Natural killer cell (primary cell): ENCODE results near the gene TEX9. TPM values are rescaled to one million over a fixed set of nuclear protein-coding genes. Genes with fewer than 3 reads are reported as not detected.
"Not testable (repeated sequence)": the region's sequence is repeated elsewhere in the genome, so short reads cannot be mapped to it uniquely, and the experiment has no call there.

ENCODE experiments used
- ATAC-seq, 3 donors: fragments of 150-1000 bp in 2 of 3; fragments of 200-7000 bp in 1 of 3; cut with Tn5 transposase; 1 replicate in 1 of 3; 2 replicates in 2 of 3; pipeline ENCODE4 v1.10.0; 2021; ENCODE audit warnings: mild to moderate bottlenecking in 2 of 3, moderate library complexity in 2 of 3
- DNase-seq, 2 donors: peaks; one replicate each; pipeline versions ENCODE4 v3.0.0 to v3.0.0-alpha.2; 2013 to 2021; ENCODE audit warnings: mixed read lengths in 1 of 2
- H3K27ac ChIP-seq: one replicate; pipeline ENCODE4 v1.5.1; 2013; ENCODE audit warnings: mild to moderate bottlenecking, low read length
- H3K27me3 ChIP-seq: one replicate; pipeline ENCODE4 v1.6.1; 2013; ENCODE audit warnings: low read length; ENCODE audit not compliant: control insufficient read depth, insufficient read depth
- H3K36me3 ChIP-seq: one replicate; pipeline ENCODE4 v1.6.1; 2013; ENCODE audit warnings: low read length; ENCODE audit not compliant: control insufficient read depth, insufficient read depth
- H3K4me1 ChIP-seq: one replicate; pipeline ENCODE4 v1.6.1; 2013; ENCODE audit warnings: low read length; ENCODE audit not compliant: control insufficient read depth, insufficient read depth
- H3K4me3 ChIP-seq: one replicate; pipeline ENCODE4 v1.5.1; 2013; ENCODE audit warnings: low read length
- H3K9me3 ChIP-seq: one replicate; pipeline ENCODE4 v1.6.1; 2013; ENCODE audit warnings: low read length; ENCODE audit not compliant: control insufficient read depth, insufficient read depth
- H3K27ac Mint-ChIP-seq, 2 donors: one replicate each; pipeline ENCODE4 v1.8.0; 2022; ENCODE audit warnings: mild to moderate bottlenecking in 2 of 2, mixed read lengths in 2 of 2, moderate library complexity in 1 of 2
- H3K27me3 Mint-ChIP-seq, 2 donors: one replicate each; pipeline ENCODE4 v1.8.0; 2022; ENCODE audit warnings: low read depth in 2 of 2, mixed read lengths in 2 of 2
- H3K36me3 Mint-ChIP-seq: one replicate; pipeline ENCODE4 v1.8.0; 2022; ENCODE audit warnings: mixed read lengths
- H3K4me1 Mint-ChIP-seq, 2 donors: one replicate each; pipeline ENCODE4 v1.8.0; 2022; ENCODE audit warnings: mixed read lengths in 2 of 2
- H3K4me3 Mint-ChIP-seq: one replicate; pipeline ENCODE4 v1.8.0; 2022; ENCODE audit warnings: mild to moderate bottlenecking, moderate library complexity, mixed read lengths
- H3K9me3 Mint-ChIP-seq, 2 donors: one replicate each; pipeline ENCODE4 v1.8.0; 2022; ENCODE audit warnings: mixed read lengths in 2 of 2
- WGBS: methylation state at CpG from one replicate; pipeline ENCODE4 v1.1.7; 2013; ENCODE audit warnings: missing lambda C conversion rate; ENCODE audit not compliant: insufficient coverage; 5-methylcytosine and 5-hydroxymethylcytosine counted together
- intact Hi-C: fragments of 100-400 bp; cut with micrococcal nuclease; formaldehyde crosslinking; loops from one replicate; pipeline ENCODE4 v1.14.2; 2022
- total RNA-seq, 4 donors: library from RNA; stranded (reverse); fragments of 120-200 nt in 1 of 4; gene quantifications; one replicate each; pipeline versions ENCODE4 v1.2.3 to v1.2.4, GENCODE V29; 2013 to 2022
- TF ChIP-seq, protein P1 (sequence below): fragments of 200-600 bp; IDR thresholded peaks from one replicate; pipeline ENCODE4 v1.8.0; 2022; ENCODE audit warnings: antibody characterized with exemption

Gene TEX9
- 1 to 10 TPM in 2 of 3 donors, under 1 TPM in 1; 0.54 to 1.1 (median 1.1) TPM for total RNA-seq
- 7.2 TPM for total RNA-seq (2013)

DNA sequence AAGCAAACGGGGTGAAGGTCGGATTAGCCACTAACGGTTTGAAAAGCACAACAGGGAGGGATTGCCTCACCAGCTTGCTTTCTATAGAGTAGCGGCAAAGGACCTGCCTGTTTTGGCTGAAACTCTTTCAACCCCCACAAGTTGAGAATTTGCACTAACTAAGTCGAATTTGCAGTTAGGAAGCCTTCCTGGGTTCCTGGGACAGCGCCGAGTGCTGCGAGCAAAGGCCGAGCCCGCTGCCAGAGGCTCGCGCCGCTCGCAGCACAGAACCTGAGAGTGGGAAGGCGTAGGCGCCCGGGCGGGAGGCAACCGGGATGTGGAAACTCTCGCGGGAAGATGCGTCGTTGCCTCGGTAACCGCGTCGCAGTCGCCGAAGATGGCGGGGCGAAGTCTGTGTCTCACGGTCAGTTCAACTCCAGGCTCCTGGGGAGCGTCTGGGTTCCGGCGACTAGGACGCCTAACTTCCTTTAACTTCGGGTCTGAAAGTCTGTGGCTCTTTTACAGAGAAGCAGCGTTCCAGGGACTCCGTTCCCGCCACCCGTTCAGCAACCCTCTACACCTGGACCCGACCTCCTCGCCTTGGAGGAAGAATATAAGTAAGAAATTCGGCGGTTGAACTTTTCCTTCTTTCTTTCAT, at the start of gene TEX9:
TSS of gene TEX9 (plus strand) at position 352 of the 637 bp plus-strand sequence. CDS start at position 377, 25 bp downstream.
- no peaks in the 10 kb centered on the region for H3K9me3 ChIP-seq
- H3K36me3 ChIP-seq, result no peaks in the 10 kb centered on the region
- H3K27me3 ChIP-seq, result peaks cover 4% of the 10 kb centered on the region
- peaks cover 17 to 71% of the 10 kb centered on the region in 2 donors for H3K27me3 Mint-ChIP-seq
- peak within 1 kb of the TSS; percentile 48 for H3K4me3 ChIP-seq
- H3K27ac ChIP-seq, result no peak within 1 kb of the TSS
- H3K27ac Mint-ChIP-seq, result peak within 1 kb of the TSS in 1 of 2 donors; percentile 34
- ATAC-seq, result peak; percentile 73 to 91 (median 89)
- intact Hi-C loops, result no loop called here
- TF ChIP-seq, protein P1, sequence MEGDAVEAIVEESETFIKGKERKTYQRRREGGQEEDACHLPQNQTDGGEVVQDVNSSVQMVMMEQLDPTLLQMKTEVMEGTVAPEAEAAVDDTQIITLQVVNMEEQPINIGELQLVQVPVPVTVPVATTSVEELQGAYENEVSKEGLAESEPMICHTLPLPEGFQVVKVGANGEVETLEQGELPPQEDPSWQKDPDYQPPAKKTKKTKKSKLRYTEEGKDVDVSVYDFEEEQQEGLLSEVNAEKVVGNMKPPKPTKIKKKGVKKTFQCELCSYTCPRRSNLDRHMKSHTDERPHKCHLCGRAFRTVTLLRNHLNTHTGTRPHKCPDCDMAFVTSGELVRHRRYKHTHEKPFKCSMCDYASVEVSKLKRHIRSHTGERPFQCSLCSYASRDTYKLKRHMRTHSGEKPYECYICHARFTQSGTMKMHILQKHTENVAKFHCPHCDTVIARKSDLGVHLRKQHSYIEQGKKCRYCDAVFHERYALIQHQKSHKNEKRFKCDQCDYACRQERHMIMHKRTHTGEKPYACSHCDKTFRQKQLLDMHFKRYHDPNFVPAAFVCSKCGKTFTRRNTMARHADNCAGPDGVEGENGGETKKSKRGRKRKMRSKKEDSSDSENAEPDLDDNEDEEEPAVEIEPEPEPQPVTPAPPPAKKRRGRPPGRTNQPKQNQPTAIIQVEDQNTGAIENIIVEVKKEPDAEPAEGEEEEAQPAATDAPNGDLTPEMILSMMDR, result no peak
- peaks cover 19 to 20% of the 10 kb centered on the region in 2 donors for H3K4me1 Mint-ChIP-seq
- H3K9me3 Mint-ChIP-seq, result peaks cover 0 to 2% of the 10 kb centered on the region in 2 donors
- under 1% methylated on average over 43 of the region's 45 CpGs for WGBS
- H3K4me1 ChIP-seq, result peaks cover 9% of the 10 kb centered on the region
- peak within 1 kb of the TSS; percentile 91 for H3K4me3 Mint-ChIP-seq
- H3K36me3 Mint-ChIP-seq, result no peaks in the 10 kb centered on the region
- peak; percentile 47 to 76 for DNase-seq

DNA sequence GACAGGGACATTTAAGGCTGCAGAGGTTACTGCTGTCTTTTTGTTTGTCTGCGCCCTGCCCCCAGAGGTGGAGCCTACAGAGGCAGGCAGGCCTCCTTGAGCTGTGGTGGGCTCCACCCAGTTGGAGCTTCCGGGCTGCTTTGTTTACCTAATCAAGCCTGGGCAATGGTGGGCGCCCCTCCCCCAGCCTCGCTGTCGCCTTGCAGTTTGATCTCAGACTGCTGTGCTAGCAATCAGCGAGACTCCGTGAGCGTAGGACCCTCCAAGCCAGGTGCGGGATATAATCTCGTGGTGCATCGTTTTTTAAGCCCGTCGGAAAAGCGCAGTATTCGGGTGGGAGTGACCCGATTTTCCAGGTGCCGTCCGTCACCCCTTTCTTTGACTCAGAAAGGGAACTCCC, 48.7 kb upstream of the TEX9 start:
- H3K9me3 Mint-ChIP-seq, H3K27ac Mint-ChIP-seq, H3K36me3 ChIP-seq, H3K4me1 ChIP-seq, DNase-seq, H3K4me3 Mint-ChIP-seq, ATAC-seq, intact Hi-C loops, H3K4me3 ChIP-seq, H3K27ac ChIP-seq, H3K4me1 Mint-ChIP-seq, H3K27me3 ChIP-seq, H3K9me3 ChIP-seq: not testable (repeated sequence)
- H3K27me3 Mint-ChIP-seq, result peaks cover 0 to 12% of the 10 kb centered on the region in 2 donors
- 95% methylated on average over 16 of the region's 18 CpGs for WGBS
- peaks cover 15% of the 10 kb centered on the region for H3K36me3 Mint-ChIP-seq

DNA sequence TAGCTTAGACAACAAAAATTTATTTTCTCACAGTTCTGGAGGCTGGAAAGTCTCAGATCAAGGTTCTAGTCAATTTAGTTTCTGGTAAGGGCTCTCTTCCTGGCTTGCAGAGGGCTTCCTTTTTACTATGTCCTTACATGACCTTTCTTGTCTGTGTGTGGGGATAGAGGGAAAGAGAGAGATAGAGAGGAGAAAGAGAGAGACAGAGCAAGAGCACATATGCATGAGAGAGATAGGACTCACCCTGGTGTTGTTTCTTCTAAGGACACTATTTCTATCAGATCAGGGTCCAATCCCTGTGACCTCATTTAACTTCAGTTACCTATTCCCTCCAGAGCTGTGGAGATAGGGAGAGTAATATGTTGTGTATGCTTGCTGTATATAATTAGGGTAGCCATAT, 44.9 kb upstream of the TEX9 start:
- Histone ChIP-seq H3K36me3 (no peaks in the 10 kb centered on the region), H3K4me1 (no peaks in the 10 kb centered on the region), H3K9me3 (no peaks in the 10 kb centered on the region), H3K27ac (no peak overlapping the region), H3K27me3 (no peaks in the 10 kb centered on the region), H3K4me3 (no peak overlapping the region)
- ATAC-seq (no peak), DNase-seq (no peak)
- H3K4me3 Mint-ChIP-seq, result no peak overlapping the region
- H3K9me3 Mint-ChIP-seq, result peaks cover 9 to 11% of the 10 kb centered on the region in 2 donors
- H3K27ac Mint-ChIP-seq, result no peak overlapping the region
- intact Hi-C loops, result no loop called here
- peaks cover 2 to 24% of the 10 kb centered on the region in 2 donors for H3K27me3 Mint-ChIP-seq
- no peaks in the 10 kb centered on the region for H3K4me1 Mint-ChIP-seq
- H3K36me3 Mint-ChIP-seq, result peaks cover 15% of the 10 kb centered on the region
- TF ChIP-seq, protein P1, result no peak

DNA sequence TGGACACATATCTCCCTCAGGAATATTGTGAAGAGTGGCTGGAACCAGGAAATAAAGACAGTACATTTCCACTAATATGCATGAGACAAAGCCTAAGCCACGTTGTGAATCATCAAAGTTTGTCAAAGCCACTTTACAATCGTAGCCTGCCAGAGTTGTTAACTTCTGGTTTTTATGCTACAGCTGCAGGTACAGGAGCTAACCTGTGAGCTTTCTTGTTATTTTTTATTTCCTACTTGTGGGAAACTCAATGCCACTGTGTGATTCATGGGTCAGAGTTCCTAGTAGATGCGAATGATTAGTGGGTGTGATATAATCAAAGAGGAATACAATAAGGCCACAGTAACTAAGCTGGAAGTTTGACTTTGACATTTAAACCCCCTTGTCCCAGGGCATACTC, 44.4 kb upstream of the TEX9 start:
- H3K27me3 Mint-ChIP-seq, result peaks cover 2 to 29% of the 10 kb centered on the region in 2 donors
- no peak overlapping the region for H3K4me3 Mint-ChIP-seq
- intact Hi-C loops, result no loop called here
- no peaks in the 10 kb centered on the region for H3K9me3 ChIP-seq
- H3K36me3 Mint-ChIP-seq, result peaks cover 15% of the 10 kb centered on the region
- no peak for DNase-seq
- TF ChIP-seq, protein P1, result no peak
- peaks cover 7 to 13% of the 10 kb centered on the region in 2 donors for H3K9me3 Mint-ChIP-seq
- no peak for ATAC-seq
- no peak overlapping the region for H3K4me3 ChIP-seq
- no peaks in the 10 kb centered on the region for H3K4me1 Mint-ChIP-seq
- no peaks in the 10 kb centered on the region for H3K27me3 ChIP-seq
- WGBS, result 86% methylated on average over 3 of the region's 3 CpGs
- no peak overlapping the region for H3K27ac ChIP-seq
- H3K36me3 ChIP-seq, result no peaks in the 10 kb centered on the region
- no peak overlapping the region for H3K27ac Mint-ChIP-seq
- H3K4me1 ChIP-seq, result no peaks in the 10 kb centered on the region
